HEK293 (cell line): ENCODE measurements around the gene HRH2.

Experiments used
- KLF9 ChIP-seq: fragments of 450-650 bp; formaldehyde crosslinking; IDR thresholded peaks from 2 replicates; pipeline ENCODE4 v1.5.1; 2016; ENCODE audit warnings: missing biosample characterization, missing genetic modification characterization, low read depth
- OSR2 ChIP-seq: fragments of 450-650 bp; formaldehyde crosslinking; IDR thresholded peaks from 2 replicates; pipeline ENCODE4 v1.5.1; 2016; ENCODE audit warnings: missing biosample characterization, missing genetic modification characterization
- SALL2 ChIP-seq: fragments of 450-650 bp; formaldehyde crosslinking; IDR thresholded peaks from 2 replicates; pipeline ENCODE4 v1.5.0; 2017; ENCODE audit warnings: missing biosample characterization, mild to moderate bottlenecking, missing genetic modification characterization, borderline replicate concordance
- YY1 ChIP-seq: fragments of 450-650 bp; formaldehyde crosslinking; IDR thresholded peaks from 2 replicates; pipeline ENCODE4 v1.5.1; 2018; ENCODE audit warnings: missing biosample characterization, missing genetic modification characterization
- ZBTB11 ChIP-seq: fragments of 450-650 bp; formaldehyde crosslinking; conservative IDR thresholded peaks from 2 replicates; pipeline ENCODE4 v1.5.1; 2016; ENCODE audit warnings: low read depth, missing biosample characterization, missing genetic modification characterization
- ZNF114 ChIP-seq: fragments of 450-650 bp; formaldehyde crosslinking; IDR thresholded peaks from 2 replicates; pipeline ENCODE4 v1.5.0; 2017; ENCODE audit warnings: missing biosample characterization, missing genetic modification characterization
- ZNF146 ChIP-seq: fragments of 450-650 bp; formaldehyde crosslinking; IDR thresholded peaks from 2 replicates; pipeline ENCODE4 v1.5.1; 2016; ENCODE audit warnings: missing biosample characterization, missing genetic modification characterization
- ZNF488 ChIP-seq: fragments of 450-650 bp; formaldehyde crosslinking; IDR thresholded peaks from 2 replicates; pipeline ENCODE4 v1.5.1; 2016; ENCODE audit warnings: missing biosample characterization, missing genetic modification characterization
- ZNF629 ChIP-seq: fragments of 450-650 bp; formaldehyde crosslinking; IDR thresholded peaks from 2 replicates; pipeline ENCODE4 v1.5.1; 2017; ENCODE audit warnings: missing biosample characterization, missing genetic modification characterization
- ZNF692 ChIP-seq: fragments of 450-650 bp; formaldehyde crosslinking; IDR thresholded peaks from 2 replicates; pipeline ENCODE4 v1.5.1; 2016; ENCODE audit warnings: missing biosample characterization, missing genetic modification characterization
- TF ChIP-seq, protein P1 (sequence below): fragments of 450-650 bp; formaldehyde crosslinking; IDR thresholded peaks from 2 replicates; pipeline ENCODE4 v1.5.1; 2016; ENCODE audit warnings: missing biosample characterization, missing genetic modification characterization
- TF ChIP-seq, protein P2 (sequence below): fragments of 450-650 bp; formaldehyde crosslinking; IDR thresholded peaks from 2 replicates; pipeline ENCODE4 v1.5.1; 2016; ENCODE audit warnings: missing biosample characterization, missing genetic modification characterization

DNA sequence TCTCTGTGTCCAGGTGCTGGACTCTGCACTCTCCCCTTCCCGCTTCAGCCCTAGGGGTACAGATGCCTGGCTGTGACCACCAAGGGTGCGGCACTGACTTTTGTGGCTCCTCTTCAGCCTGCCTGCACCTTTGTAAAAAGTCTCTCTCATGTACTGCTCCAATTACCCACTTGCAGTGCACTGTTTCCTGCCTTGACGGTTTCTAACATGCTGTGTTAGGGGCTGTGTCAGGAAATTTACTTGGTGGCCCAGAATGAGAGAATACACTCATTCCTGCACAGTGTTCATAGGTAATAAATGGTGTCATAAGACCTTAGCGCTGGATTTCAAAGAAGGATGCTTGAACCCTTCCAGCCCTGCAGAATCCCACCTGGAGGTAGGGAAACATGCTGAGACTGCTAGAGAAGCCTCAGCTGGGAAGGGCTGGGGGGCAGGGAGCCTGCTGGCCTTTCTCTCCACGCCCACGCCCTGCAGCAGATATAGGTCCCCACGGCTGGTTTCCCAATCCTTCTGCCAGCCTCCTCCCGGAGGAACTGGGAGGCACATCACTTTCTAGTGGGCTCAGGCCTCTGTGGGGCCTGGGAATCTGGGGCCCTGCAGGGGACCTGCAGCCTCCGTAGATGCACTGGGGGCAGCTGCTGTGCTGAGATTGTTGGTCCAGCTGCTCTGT lies 17.6 kb upstream of the HRH2 start:
- TF ChIP-seq, protein P1, sequence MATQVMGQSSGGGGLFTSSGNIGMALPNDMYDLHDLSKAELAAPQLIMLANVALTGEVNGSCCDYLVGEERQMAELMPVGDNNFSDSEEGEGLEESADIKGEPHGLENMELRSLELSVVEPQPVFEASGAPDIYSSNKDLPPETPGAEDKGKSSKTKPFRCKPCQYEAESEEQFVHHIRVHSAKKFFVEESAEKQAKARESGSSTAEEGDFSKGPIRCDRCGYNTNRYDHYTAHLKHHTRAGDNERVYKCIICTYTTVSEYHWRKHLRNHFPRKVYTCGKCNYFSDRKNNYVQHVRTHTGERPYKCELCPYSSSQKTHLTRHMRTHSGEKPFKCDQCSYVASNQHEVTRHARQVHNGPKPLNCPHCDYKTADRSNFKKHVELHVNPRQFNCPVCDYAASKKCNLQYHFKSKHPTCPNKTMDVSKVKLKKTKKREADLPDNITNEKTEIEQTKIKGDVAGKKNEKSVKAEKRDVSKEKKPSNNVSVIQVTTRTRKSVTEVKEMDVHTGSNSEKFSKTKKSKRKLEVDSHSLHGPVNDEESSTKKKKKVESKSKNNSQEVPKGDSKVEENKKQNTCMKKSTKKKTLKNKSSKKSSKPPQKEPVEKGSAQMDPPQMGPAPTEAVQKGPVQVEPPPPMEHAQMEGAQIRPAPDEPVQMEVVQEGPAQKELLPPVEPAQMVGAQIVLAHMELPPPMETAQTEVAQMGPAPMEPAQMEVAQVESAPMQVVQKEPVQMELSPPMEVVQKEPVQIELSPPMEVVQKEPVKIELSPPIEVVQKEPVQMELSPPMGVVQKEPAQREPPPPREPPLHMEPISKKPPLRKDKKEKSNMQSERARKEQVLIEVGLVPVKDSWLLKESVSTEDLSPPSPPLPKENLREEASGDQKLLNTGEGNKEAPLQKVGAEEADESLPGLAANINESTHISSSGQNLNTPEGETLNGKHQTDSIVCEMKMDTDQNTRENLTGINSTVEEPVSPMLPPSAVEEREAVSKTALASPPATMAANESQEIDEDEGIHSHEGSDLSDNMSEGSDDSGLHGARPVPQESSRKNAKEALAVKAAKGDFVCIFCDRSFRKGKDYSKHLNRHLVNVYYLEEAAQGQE (tag by site-specific recombination) = no peak
- TF ChIP-seq, protein P2, sequence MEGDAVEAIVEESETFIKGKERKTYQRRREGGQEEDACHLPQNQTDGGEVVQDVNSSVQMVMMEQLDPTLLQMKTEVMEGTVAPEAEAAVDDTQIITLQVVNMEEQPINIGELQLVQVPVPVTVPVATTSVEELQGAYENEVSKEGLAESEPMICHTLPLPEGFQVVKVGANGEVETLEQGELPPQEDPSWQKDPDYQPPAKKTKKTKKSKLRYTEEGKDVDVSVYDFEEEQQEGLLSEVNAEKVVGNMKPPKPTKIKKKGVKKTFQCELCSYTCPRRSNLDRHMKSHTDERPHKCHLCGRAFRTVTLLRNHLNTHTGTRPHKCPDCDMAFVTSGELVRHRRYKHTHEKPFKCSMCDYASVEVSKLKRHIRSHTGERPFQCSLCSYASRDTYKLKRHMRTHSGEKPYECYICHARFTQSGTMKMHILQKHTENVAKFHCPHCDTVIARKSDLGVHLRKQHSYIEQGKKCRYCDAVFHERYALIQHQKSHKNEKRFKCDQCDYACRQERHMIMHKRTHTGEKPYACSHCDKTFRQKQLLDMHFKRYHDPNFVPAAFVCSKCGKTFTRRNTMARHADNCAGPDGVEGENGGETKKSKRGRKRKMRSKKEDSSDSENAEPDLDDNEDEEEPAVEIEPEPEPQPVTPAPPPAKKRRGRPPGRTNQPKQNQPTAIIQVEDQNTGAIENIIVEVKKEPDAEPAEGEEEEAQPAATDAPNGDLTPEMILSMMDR (tag by site-specific recombination) = no peak
- TF ChIP-seq ZNF692 (tag by site-specific recombination) (no peak), ZNF629 (tag by site-specific recombination) (no peak), SALL2 (tag by site-specific recombination) (no peak), ZNF114 (no peak), KLF9 (tag by site-specific recombination) (no peak), OSR2 (tag by site-specific recombination) (no peak), YY1 (tag by site-specific recombination) (no peak), ZNF146 (no peak), ZBTB11 (no peak), ZNF488 (tag by site-specific recombination) (no peak)
